GM10266 (cell line): ENCODE results near the gene TJP2.

Source experiments
- DNase-seq: peaks from one replicate; pipeline ENCODE4 v3.0.0; 2012; ENCODE audit errors: extremely low spot score
- CTCF ChIP-seq: IDR thresholded peaks from 2 replicates; pipeline ENCODE4 v1.5.1; 2012; ENCODE audit warnings: mild to moderate bottlenecking, low read depth; ENCODE audit not compliant: control insufficient read depth, insufficient read depth; ENCODE audit errors: missing control alignments

The TJP2 gene

GRCh38 chr9:69276775-69277174 is 102.7 kb downstream of the TJP2 start:
- TF ChIP-seq CTCF: no peak
- DNase-seq: no peak

DNA sequence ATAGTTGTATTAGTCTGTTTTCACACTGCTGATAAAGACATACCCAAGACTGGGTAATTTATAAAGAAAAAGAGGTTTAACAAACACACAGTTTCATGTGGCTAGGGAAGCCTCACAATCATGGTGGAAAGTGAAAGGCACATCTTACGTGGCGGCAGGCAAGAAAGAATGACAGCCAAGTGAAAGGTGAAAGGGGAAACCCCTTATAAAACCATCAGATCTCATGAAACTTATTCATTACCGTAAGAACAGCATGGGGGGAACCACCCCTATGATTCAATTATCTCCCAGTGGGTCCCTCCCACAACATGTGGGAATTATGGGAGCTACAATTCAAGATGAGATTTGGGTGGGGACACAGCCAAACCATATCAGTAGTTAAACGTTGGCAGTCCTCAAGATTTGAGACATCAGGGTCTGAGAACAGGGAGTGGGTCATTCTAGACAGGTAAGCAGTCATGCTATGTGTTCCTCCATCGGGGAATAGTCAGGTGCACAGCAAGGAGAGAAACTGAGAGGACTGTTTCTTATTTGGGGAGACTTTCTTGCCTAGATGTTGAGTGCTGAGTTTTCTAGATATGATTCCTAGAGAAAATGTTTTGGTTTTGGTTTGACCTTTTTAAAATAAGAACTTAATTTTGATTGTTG is 105.1 kb downstream of the TJP2 start:
- TF ChIP-seq CTCF: no peak
- no peak for DNase-seq

DNA sequence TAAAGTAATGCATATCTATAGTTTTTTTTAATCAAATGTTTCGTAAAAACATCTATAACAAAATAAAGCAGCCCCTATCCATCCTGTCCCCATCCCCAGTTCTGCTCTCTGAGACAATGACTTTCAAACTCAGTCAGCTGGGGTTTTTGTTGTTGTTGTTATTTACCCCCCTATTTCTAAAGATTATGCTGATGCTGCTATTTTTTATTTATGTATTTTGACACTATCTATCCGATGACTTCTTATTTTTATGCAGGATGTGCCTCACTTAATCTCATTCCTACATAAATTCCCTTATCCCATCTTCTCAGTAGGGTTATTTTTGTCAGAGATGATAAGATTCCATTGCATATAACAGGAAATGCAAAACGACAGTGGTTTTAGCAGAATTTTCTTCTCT is 105.7 kb downstream of the TJP2 start:
- no peak for DNase-seq

GRCh38 chr9:69283003-69283402 is 108.9 kb downstream of the TJP2 start:
- DNase-seq: no peak
- TF ChIP-seq CTCF: no peak

More for the DNA sequence above, 105.7 kb downstream of the TJP2 start:
- TF ChIP-seq CTCF: no peak

DNA sequence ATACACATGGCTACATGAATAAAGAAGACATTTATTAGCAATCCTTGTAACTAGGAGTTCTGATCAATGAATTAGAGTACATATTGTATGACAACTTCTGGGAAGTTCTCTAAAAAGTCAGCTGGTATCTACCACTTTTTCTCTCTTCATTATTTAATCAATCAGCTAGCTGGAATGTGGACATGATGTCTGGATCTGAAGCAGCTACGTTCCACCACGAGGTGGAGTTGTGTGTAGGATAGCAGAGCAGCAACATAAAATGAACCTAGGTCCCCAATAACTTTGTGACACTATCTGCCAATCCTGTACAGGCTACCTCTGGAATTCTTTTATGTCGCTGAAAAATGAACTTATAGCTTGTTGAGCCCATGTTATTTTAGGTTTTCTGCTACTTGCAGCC is 118.0 kb downstream of the TJP2 start:
- TF ChIP-seq CTCF: no peak
- no peak for DNase-seq

DNA sequence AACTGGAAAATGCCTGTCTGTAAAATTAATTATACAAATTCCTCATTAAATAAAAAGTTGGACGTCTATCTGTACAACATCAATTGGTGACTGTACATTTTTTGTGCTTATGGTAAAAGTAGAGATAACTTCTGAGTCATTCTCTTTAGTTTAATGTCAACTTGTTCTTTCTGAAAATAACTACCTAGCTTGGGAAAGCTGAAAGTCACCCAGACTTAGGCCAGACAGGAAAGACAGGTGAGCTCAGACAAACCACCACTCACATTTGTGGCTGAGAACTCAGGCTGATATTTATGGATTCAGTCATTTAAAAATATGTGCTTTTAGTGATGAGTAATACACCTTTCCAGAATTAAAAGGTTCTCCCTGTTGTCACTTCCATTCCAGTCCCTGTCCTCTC is 119.1 kb downstream of the TJP2 start:
- TF ChIP-seq CTCF: no peak
- no peak for DNase-seq

DNA sequence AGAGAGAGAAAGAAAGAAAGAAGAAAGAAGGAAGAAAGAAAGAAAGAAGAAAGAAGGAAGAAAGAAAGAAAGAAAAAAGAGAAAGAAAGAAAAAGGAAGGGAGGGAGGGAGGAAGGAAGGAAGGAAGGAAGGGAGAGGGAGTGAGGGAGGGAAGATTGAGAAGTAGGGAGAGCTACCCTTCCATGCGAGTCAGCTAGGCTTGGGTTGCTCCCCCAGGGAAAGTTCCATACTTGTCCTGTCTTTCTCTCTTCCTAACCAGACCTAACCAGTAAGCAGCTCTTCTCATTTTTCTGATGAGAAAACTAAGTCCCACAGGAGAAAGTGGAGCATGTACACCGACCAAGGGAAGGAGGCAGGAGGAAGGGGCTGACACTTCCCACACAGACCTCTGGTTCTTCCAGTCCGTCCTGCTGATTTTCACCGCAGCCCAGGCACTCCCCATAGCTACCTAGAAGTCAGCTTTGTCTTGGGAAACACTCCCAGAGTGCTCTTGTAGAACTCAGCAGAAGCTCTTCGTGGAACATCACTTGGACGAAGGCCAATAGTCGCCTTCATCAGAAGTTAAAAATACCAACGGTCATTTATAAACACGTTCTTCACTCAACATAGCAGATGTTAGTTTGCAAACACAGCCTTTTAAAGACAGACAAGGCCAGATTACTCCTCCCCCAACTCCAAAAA is 121.9 kb downstream of the TJP2 start:
- no peak for DNase-seq
- TF ChIP-seq CTCF: no peak
